Duodenal mucosa (tissue), 2 donors: ENCODE measurements around the gene NCAPH2.
"Not testable (repeated sequence)": the region's sequence is repeated elsewhere in the genome, so short reads cannot be mapped to it uniquely, and the experiment has no call there.

Experiments
- H3K27ac ChIP-seq: one replicate; pipeline ENCODE4 v1.7.0; 2013; ENCODE audit warnings: low read depth, low read length
- H3K27me3 ChIP-seq, 2 donors: one replicate each; pipeline ENCODE4 v1.7.0; 2013; ENCODE audit warnings: low read length in 2 of 2, control low read depth in 1 of 2; ENCODE audit not compliant: insufficient read depth in 2 of 2, control insufficient read depth in 1 of 2
- H3K36me3 ChIP-seq, 2 donors: one replicate each; pipeline ENCODE4 v1.7.0; 2013; ENCODE audit warnings: low read length in 2 of 2, control low read depth in 1 of 2; ENCODE audit not compliant: insufficient read depth in 2 of 2, control insufficient read depth in 1 of 2
- H3K4me1 ChIP-seq, 2 donors: one replicate each; pipeline ENCODE4 v1.7.0; 2013; ENCODE audit warnings: low read length in 2 of 2, control low read depth in 1 of 2; ENCODE audit not compliant: insufficient read depth in 2 of 2, control insufficient read depth in 1 of 2
- H3K4me3 ChIP-seq, 2 donors: one replicate each; pipeline ENCODE4 v1.7.0; 2013; ENCODE audit warnings: low read length in 2 of 2, low read depth in 1 of 2
- H3K9ac ChIP-seq, 2 donors: one replicate each; pipeline ENCODE4 v1.7.0; 2013; ENCODE audit warnings: low read length in 2 of 2, low read depth in 1 of 2
- H3K9me3 ChIP-seq, 2 donors: one replicate each; pipeline ENCODE4 v1.7.0; 2013; ENCODE audit warnings: low read length in 2 of 2, control low read depth in 1 of 2; ENCODE audit not compliant: control insufficient read depth in 1 of 2

Gene NCAPH2

DNA sequence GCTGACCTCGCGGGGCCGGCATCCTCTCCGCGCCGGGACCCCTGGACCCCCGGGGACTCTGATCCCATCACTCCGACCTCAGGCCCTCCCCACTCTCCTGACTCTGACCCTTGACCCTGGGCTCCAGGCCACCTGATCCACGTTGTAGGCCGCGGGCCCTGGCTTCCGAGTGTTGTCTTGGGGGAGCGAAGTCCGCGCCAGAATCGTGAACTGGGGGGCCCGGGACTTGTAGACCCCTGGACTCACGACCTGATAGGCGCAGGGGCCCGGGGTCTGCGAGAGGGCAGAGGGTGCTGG is 22.5 kb downstream of the NCAPH2 start:
- Histone ChIP-seq H3K4me3 (peak overlapping the region; percentile 66 to 85), H3K4me1 (peaks cover 35 to 37% of the 10 kb centered on the region in 2 donors), H3K36me3 (no peaks in the 10 kb centered on the region), H3K27me3 (no peaks in the 10 kb centered on the region), H3K9ac (peak overlapping the region; percentile 98), H3K27ac (peak overlapping the region; percentile 99), H3K9me3 (no peaks in the 10 kb centered on the region)

DNA sequence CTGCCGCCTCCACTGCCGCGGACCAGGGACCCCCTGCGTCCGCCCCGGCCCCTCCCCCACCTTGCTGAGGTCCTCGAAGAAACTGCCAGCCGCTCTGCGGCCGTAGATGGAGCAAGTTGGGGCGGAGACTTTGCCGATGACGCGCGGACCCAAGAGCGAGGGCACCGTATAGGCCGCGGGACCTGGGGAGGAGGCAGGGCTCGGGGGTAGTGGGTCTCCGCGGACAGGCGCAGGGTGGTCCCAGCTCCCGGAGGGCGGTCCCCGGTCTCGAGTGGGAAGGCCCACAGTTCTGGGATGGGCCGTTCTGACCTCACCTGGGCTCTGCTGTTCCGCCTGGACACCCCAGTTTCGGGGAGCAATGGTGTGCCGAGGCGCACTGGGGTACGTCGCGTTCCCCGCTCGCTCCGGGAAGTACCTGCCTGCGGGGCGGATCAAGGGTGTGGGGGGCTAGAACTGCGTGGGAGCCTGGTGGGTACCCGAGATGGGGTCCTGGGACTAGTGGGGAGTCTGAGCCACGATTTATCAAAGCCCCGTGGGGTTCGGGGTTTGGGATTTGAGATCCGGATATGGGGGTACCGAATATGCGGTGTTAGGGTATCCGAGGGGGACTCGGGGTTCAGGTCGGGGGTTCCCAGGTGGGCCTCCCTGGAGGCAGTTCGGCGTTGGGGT is 23.0 kb downstream of the NCAPH2 start:
- peak overlapping the region; percentile 66 to 85 for H3K4me3 ChIP-seq
- H3K27me3 ChIP-seq, result no peaks in the 10 kb centered on the region
- H3K4me1 ChIP-seq, result peaks cover 35 to 37% of the 10 kb centered on the region in 2 donors

GRCh38 chr22:50531546-50531961 is 23.5 kb downstream of the NCAPH2 start:
- Histone ChIP-seq H3K4me3 (peak overlapping the region; percentile 66 to 85), H3K36me3 (no peaks in the 10 kb centered on the region), H3K9me3 (no peaks in the 10 kb centered on the region), H3K27me3 (no peaks in the 10 kb centered on the region), H3K4me1 (peaks cover 33 to 36% of the 10 kb centered on the region in 2 donors), H3K27ac (peak overlapping the region; percentile 99), H3K9ac (peak overlapping the region; percentile 98)

More for the DNA sequence above, 23.0 kb downstream of the NCAPH2 start:
- H3K9me3 ChIP-seq, result no peaks in the 10 kb centered on the region
- peak overlapping the region; percentile 99 for H3K27ac ChIP-seq
- peak overlapping the region; percentile 98 for H3K9ac ChIP-seq
- no peaks in the 10 kb centered on the region for H3K36me3 ChIP-seq

DNA sequence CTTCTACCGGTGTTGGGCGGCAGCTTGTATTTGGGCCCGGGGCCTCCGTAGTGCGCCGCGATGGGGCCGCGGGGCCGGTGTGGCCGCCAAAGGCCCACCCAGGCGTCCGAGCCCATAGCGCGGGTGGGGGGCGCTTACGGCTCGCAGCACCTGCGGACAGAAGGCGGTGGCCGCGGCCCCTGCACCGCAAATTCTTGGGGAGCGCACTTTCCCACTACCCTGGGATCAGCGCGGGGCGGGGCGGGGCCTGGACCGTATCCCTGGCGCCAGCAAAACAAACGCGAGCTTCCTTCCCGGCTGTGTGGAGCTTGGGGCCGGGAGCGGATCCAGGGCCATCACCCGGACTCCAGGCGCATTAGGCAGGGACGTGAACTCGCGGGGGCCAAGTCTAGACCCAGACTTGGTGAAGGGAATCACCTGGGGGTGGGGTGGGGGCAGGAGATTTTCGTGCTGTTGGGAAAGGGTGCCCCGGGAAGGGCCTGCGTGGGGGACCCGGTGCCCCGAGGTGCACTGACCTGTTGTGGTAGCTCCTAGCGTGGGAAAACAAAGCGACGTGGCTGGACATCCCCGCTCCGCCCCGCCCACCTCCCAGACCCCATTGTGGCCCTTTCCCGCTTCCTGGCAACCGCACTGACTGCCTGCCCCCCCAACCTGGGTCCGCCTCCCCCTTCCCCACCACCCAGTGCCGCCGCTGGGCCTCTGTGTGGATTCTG is 24.1 kb downstream of the NCAPH2 start:
- no peaks in the 10 kb centered on the region for H3K27me3 ChIP-seq
- no peaks in the 10 kb centered on the region for H3K36me3 ChIP-seq
- peaks cover 28 to 30% of the 10 kb centered on the region in 2 donors for H3K4me1 ChIP-seq
- peak overlapping the region; percentile 66 to 85 for H3K4me3 ChIP-seq
- no peaks in the 10 kb centered on the region for H3K9me3 ChIP-seq
- peak overlapping the region; percentile 98 for H3K9ac ChIP-seq
- H3K27ac ChIP-seq, result peak overlapping the region; percentile 99

DNA sequence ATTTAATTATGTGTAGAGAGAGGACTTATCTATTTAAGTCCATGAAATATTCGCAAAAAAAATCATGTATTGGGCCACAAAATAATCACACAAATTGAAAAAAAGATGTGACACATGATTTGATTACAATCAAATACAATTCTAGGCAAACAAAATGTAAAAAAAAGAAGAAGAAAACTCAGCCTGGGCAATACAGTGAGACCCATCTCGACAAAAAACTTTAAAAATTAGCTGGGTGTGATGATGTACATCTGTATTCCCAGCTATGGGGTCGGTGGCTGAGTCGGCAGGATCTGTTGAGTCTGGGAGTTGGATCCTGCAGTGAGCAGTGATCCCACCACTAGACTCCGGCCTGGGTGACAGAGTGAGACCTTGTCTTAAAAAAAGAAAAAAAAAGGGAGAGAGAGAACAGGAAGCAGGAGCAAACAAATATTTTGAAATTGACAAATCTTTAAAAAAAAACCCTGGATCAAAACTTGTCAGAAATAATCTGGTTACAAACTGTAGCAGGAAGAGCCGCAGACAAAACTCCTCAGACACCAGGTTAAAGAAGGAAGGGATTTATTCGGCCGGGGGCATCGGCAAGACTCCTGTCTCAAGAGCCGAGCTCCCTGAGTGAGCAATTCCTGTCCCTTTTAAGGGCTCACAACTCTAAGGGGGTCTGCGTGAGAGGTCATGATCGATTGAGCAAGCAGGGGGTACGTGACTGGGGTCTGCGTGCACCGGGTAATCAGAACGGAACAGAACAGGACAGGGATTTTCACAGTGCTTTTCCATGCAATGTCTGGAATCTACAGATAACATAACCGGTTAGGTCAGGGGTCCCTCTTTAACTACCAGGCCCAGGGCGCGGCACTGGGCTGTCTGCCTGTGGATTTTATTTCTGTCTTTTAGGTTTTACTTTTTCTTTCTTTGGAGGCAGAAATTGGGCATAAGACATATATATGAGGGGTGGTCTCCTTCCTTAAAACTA is 25.1 kb downstream of the NCAPH2 start:
- Histone ChIP-seq H3K9me3 (no peaks in the 10 kb centered on the region), H3K36me3 (no peaks in the 10 kb centered on the region), H3K9ac (peak overlapping the region in 1 of 2 donors; percentile 98), H3K4me1 (peaks cover 21% of the 10 kb centered on the region in 2 donors), H3K27ac (no peak overlapping the region), H3K27me3 (no peaks in the 10 kb centered on the region), H3K4me3 (no peak overlapping the region)

GRCh38 chr22:50533856-50534711 is 26.1 kb downstream of the NCAPH2 start:
- H3K36me3 ChIP-seq, H3K9me3 ChIP-seq, H3K27me3 ChIP-seq, H3K4me3 ChIP-seq: not testable (repeated sequence)
- Histone ChIP-seq H3K9ac (peak overlapping the region in 1 of 2 donors; percentile 18), H3K4me1 (peaks cover 19 to 20% of the 10 kb centered on the region in 2 donors), H3K27ac (peak overlapping the region; percentile 26)

- Histone ChIP-seq H3K9me3 (no peaks in the 10 kb centered on the region), H3K27me3 (no peaks in the 10 kb centered on the region), H3K27ac (no peak overlapping the region), H3K36me3 (no peaks in the 10 kb centered on the region), H3K9ac (no peak overlapping the region), H3K4me3 (no peak overlapping the region), H3K4me1 (peaks cover 21 to 23% of the 10 kb centered on the region in 2 donors)
These were observed 27.1 kb downstream of the NCAPH2 start for GRCh38 chr22:50535113-50535512.

DNA sequence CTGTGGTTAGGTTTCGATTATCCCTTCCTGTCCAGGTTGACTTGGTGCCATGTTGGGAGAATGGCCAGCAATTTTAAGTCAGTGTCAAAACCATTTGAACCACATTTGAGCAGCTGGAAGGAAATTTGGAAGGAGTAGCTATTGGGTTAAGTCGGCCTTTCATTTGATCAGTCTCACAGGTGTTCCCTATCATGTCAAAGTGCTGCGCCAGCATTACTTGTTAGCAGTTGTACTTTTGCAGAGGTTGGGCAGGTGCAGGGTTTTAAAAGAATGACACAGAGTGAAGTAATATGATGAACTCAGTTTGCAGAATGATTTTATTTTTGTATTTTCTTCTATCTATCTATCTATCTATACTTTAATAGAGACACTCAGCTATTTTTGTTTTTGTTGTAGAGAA is 28.2 kb downstream of the NCAPH2 start:
- Histone ChIP-seq H3K9ac (no peak overlapping the region), H3K9me3 (no peaks in the 10 kb centered on the region), H3K4me1 (peaks cover 22 to 27% of the 10 kb centered on the region in 2 donors), H3K27me3 (no peaks in the 10 kb centered on the region), H3K36me3 (no peaks in the 10 kb centered on the region), H3K4me3 (no peak overlapping the region), H3K27ac (no peak overlapping the region)

DNA sequence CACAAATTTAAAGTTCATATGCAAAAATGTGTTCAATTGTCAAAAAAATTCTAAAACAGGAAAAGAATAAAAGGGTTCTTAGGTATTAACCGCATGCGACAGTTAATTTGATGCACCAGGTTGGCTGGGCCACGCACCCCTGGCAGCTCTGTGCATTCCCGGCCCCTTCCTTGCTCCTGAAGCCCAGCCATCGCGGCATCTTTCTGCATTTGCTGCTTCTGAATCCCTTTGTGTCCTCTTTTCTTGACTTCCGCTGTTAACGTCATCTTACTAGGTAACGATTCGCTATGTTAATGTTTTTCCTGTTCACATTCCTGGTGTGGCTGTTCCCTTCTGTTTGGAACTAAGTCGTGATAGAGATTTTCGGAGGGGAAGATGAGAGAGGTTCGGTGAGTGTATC is 29.7 kb downstream of the NCAPH2 start:
- Histone ChIP-seq H3K27ac (peak overlapping the region; percentile 85), H3K36me3 (no peaks in the 10 kb centered on the region), H3K4me3 (no peak overlapping the region), H3K4me1 (peaks cover 22 to 28% of the 10 kb centered on the region in 2 donors), H3K9ac (no peak overlapping the region), H3K27me3 (no peaks in the 10 kb centered on the region), H3K9me3 (no peaks in the 10 kb centered on the region)
